GM20000 (cell line): Measurements from ENCODE around the gene GRIN1.

ENCODE experiments used
- DNase-seq: peaks from one replicate; pipeline ENCODE4 v3.0.0; 2012; ENCODE audit warnings: low spot score
- TF ChIP-seq, protein P1 (sequence below): IDR thresholded peaks from 2 replicates; pipeline ENCODE4 v1.5.1; 2012; ENCODE audit warnings: mild to moderate bottlenecking, control low read depth; ENCODE audit errors: extremely low read depth, missing control alignments

Gene GRIN1

DNA sequence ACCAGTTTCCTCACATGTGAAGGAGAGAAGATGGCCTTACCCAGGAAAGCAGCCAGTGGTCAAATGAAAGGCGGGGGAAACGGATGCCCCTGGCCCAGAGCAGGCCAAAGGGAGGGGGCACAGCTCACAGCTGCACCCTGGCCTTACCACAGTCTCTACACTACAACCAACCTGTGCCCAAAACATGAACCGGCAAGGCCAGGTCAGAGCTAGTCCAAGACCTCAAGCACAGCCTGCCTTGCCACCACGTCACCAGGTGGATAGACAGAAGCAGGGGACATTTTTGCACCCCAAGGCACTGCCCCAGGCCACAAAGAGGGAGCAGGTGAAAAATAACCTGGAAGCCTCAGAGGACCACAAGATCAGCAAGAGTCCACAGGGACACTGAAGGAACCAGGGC lies 4.5 kb downstream of the GRIN1 start:
- DNase-seq = no peak
- TF ChIP-seq, protein P1, sequence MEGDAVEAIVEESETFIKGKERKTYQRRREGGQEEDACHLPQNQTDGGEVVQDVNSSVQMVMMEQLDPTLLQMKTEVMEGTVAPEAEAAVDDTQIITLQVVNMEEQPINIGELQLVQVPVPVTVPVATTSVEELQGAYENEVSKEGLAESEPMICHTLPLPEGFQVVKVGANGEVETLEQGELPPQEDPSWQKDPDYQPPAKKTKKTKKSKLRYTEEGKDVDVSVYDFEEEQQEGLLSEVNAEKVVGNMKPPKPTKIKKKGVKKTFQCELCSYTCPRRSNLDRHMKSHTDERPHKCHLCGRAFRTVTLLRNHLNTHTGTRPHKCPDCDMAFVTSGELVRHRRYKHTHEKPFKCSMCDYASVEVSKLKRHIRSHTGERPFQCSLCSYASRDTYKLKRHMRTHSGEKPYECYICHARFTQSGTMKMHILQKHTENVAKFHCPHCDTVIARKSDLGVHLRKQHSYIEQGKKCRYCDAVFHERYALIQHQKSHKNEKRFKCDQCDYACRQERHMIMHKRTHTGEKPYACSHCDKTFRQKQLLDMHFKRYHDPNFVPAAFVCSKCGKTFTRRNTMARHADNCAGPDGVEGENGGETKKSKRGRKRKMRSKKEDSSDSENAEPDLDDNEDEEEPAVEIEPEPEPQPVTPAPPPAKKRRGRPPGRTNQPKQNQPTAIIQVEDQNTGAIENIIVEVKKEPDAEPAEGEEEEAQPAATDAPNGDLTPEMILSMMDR = no peak

DNA sequence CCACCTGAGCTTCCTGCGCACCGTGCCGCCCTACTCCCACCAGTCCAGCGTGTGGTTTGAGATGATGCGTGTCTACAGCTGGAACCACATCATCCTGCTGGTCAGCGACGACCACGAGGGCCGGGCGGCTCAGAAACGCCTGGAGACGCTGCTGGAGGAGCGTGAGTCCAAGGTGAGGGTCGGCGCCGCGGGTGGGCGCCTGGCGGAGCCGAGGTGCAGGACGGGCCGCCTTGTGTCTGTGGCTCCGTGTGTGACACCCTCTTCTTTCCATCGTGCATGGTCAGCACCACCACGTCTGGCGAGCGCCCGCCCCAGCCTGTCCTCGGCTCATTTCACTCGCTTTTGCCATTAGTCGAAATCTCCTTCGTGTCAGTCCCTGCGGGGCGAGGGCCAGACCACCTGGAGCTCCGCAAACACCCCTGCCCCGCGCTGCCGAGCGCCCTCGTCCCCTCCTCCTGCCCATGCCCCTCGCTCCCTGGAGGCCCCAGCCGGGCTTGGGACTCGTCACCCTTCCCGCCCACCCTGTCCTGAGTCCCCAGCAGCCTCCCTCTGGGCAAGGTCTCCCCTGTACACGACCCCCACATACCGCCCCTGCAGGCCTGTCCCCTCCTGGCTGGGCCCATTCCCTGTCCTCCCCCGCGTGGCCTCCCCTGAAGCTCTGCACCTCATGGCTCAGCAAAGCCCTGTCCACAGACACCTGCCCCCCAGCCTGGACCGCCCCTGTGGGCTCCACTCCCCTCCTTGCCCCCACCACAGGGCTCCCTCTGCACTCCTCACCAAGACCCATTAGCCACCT lies 7.0 kb downstream of the GRIN1 start:
- TF ChIP-seq, protein P1 = no peak
- no peak for DNase-seq

DNA sequence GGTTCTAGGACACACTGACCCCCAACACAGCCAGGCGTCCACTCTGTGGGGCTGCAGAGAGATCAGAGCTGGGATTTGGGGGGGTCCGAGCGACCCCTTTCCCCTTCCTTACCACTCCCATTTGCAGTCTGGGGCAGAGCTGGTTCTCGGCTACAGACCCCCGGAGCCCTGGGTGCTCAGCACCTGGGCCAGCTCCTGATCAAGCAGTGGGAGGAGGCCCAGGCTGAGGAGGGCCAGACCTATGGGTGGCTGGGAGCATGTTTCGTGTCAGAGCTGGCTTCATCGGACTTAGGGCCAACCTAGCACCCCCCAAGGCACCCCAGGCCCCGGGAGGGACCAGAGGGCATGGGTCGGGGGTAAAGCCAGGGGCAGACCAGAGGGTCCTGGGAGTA lies 7.6 kb downstream of the GRIN1 start:
- TF ChIP-seq, protein P1 = no peak
- DNase-seq = no peak

DNA sequence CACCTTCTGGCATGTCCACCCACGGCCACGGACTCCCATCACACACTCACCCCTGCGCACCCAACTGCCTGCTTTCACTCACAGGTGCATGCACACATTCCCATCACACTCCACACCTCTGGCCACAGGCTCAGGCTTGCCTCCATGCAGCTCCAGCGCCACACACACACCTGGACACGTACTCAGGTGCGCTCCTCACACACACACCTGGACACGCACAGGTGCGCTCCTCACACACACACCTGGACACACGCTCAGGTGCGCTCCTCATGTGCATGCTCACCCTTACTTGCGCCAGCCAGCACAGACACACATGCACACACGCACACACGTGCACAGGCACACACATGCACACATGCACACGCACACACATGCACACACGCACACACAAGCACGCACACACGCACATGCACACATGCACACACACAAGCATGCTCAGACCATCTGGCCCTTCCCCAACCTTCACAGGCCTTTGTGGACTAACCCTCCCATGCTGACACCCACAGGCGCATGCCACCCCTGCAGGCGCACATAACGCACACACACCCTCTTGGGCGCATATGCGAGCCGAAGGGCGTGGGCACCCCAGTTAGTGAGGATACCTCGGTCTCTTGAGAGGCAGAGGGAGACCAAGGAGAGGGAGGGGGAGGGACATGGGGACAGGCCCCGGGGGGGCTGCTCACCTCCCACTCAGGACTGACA lies 8.3 kb downstream of the GRIN1 start:
- TF ChIP-seq, protein P1 = no peak
- DNase-seq = no peak

DNA sequence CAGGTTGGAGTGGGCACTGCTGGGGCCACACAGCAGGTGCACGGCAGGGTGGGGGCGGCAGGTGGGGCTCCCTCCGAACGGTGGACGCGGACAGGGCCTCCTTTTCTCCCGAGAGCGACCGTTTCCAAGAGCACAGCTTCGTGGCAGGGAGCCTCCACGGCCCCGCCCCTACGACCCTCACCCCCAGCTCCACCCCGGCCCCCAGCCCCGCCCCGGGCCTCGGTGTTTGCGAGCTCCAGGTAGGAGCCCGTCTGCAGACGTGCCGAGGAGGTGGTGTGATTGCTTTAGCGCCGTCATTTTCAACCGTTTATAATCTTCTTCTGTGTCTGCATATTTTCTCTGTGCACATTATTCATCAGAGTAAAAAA lies 8.8 kb downstream of the GRIN1 start:
- DNase-seq = no peak
- TF ChIP-seq, protein P1 = no peak

DNA sequence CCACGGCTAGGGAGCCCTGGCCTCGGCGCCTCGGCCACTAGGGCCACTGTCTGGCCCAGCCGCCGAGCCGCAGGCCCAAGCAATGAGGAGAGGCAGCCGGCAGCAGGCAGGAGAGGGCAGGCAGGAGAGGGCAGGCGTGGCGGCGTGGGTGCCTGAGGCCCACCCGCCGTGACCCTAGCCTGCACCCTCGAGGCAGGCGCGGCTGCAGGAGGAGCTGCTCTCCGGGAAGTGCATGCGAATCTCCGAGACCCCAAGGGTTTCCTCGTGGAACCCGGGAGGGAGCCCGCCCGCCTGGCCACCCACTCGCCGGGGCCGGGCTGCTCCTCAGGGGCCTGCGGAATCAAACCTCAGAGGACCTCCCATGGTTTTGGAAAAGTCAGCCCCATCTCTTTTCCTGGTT lies 9.3 kb downstream of the GRIN1 start:
- DNase-seq = no peak
- TF ChIP-seq, protein P1 = no peak

DNA sequence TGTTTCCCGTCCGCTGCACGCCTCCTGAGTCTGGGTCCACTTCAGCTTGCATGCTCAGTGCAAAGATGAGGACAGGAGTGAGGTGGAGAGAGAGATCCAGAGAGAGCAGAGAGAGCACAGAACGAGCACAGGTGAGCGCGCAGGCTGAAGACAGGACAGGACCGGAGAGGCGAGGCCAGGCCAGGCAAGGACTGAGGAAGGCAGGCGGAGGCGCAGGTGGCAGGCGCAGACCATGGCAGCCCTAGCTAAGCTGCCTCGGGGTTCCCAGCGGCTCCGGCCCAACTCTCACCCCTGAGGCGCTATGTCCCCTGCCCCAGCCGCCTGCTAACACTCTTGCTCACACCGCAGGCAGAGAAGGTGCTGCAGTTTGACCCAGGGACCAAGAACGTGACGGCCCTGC lies 9.7 kb downstream of the GRIN1 start:
- TF ChIP-seq, protein P1 = no peak
- DNase-seq = no peak
